Stimulated activated CD8-positive, alpha-beta memory T cell treated with anti-CD3 and anti-CD28 coated beads, Interleukin-4, amount 100 ng/mL, for 48 hours (primary cell): ENCODE results near the gene KRT33B.

ENCODE experiments used
- DNase-seq: peaks from one replicate; pipeline ENCODE4 v3.0.0-alpha.2; 2020

The KRT33B gene

DNA sequence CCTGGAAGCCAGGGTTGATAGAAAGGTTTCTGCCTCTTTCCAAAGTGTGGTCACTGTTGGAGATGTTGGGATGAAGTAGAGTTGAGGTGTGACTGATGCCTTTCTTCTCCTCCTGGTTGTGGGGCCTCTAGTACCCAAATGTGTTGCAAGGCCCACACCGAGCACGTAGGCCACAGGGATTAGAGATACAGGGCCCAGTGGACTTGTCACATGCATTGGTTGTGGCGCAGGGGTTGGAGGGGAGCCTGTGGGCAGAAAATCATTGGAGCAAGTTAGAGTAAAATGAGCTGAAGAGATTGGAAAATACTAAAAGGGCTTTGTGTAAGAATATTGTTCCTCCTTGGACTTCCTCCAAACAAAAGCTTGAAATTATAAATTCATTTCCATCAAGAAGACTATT, 23.6 kb downstream of the KRT33B start:
- no peak for DNase-seq

DNA sequence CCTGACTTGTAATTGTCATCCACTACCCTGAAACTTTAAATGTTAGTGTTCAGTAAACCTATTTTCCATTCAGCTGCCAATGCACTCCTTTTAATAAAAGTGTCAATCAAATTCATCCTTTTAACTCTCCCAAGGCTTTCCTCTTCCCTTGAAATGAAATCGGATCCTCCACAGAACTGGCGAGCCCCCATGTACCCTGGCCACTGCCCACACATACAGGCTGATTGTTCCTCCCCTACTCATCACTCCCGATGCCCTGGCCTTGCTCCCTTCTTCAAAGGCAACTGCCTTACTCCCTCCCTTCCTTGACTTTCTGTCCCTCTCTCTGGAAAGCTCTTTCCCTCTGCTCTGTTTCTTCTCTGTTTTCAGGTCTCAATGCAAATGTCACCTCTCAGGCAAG, 26.6 kb downstream of the KRT33B start:
- no peak for DNase-seq

DNA sequence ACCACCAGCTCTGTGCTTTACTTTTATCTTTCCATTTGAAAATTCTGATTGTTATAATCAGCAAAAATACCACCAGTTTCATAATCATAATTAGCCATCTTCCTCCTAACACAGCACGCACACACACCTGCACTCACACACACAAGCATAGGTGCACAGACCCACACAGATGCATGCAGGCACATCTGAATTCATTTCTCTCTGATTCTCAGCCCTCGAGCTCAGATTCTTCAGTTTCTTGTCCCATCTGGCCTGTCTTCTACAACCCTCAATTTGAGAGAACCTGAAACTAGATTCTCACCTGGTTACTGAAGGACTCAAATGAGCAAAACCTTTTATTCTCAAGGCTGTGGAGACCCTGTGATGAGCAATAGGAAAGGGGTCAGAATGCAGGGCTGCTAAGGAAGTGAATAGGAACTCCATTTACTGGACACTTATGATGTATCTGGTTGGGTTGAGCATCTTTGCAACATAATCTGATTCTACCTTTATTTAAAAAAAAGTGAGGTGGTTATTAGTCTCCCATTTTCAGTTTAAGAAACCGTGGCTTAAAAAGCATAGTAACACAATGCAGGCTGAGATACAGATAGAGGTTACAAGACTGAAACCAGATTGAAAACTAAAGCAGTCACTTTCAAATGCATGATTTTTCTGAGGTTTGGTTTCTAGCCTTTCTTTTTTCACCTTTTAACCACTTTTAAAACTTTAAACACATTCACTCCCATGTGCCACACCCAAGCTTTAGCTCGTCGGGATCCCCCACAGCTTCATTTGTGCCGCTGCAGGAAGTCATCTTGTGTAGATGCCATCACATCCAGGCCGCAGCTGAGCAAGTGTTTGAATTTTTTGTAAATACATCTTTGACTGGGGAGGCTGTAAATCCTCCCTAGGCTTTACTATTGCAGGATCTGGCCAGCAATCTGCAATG, 28.4 kb downstream of the KRT33B start:
- DNase-seq = peak; percentile 56

- DNase-seq = no peak
Observed at GRCh38 chr17:41340494-41340893, 29.1 kb downstream of the KRT33B start.

DNA sequence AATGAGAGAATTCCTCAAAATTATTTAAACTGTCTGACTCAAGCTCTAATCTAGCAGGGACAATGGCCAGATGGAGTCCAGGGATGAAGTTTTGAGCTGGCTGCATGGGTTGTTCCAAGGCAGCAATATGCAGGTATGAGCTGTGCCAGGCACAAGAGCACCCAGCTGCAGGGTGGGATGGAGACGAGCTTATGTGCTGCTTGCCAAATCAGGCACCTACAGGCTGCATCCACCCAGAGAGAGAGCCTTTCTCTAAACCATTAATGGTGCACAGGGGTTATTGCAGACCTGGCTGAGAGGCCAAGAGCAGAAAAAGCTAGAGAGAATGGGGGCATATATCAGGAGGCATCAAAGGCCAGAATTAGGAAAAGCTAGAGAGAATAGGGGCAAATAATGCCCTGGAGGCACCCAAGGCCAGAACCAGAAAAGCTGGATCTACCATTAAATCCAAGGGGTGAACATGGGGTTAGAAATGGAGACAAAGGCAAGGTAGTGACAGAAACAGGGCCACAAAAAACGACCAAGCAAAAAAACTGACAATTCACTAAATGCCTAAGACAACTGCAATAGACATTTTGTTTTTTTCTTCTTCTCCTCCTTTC, 29.9 kb downstream of the KRT33B start:
- DNase-seq = no peak

- DNase-seq = no peak
Observed at GRCh38 chr17:41338961-41339485, 30.6 kb downstream of the KRT33B start.

- DNase-seq = no peak
Observed at GRCh38 chr17:41335747-41336146, 33.9 kb downstream of the KRT33B start.

GRCh38 chr17:41334385-41335305, 35.0 kb downstream of the KRT33B start:
- no peak for DNase-seq

DNA sequence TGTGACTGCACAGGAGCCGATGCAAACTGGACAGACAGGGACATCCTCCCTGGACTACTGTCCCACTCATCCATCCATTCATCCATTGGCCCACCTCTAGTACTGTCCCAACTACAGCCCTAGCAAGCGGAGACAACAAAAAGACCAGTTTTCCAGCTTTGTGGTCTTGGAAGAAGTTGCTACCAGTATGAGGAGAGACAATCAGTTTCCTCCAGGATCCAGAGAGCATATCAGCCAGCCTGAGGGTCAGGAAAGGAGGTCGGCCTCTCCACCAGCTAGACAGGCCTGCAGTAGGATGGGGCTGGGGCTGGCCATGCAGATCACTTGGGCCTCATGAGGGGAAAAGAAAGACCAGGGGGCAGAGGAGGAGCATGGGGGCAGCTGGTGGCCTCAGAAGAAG, 35.8 kb downstream of the KRT33B start:
- no peak for DNase-seq

DNA sequence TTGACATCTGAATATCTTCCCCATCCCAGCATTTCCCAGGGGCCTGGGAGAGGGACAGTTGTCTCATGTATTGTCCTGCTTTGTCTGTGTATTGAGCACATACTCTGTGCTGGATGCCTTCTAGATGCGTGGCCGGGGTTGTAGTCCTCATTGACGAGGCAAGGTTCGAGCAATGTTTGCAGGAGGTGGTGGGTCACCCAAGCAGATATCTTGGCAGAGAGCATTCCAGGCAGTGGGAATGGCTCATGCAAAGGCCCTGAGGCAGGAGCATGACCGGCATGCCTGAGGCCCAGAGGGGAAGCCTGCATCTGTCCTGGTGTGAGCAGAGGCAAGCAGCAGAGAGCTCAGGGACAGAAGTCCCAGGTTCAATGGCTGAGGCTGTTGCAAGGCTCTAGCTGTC, 36.5 kb downstream of the KRT33B start:
- DNase-seq = no peak

- DNase-seq = no peak
Observed at GRCh38 chr17:41332239-41332638, 37.4 kb downstream of the KRT33B start.

DNA sequence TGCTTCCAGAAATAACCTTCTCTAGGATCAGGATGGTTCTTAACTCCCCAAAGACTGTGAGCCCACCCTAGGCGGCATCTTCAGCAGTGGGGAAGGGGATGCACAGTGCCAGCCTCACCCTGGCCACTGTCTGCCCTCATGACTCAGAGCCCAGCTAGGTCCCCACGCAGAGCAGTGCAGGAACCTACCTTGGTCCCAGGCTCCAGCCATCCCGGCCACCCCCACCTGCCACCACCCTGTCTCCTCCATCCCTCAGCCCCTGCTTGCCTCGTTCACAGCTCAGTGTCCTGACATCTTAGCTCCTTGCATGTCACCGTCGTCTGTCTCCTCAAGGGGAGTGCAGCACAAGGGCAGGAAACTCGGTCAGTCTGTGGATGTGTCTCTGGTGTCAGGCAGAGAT, 38.0 kb downstream of the KRT33B start:
- no peak for DNase-seq

DNA sequence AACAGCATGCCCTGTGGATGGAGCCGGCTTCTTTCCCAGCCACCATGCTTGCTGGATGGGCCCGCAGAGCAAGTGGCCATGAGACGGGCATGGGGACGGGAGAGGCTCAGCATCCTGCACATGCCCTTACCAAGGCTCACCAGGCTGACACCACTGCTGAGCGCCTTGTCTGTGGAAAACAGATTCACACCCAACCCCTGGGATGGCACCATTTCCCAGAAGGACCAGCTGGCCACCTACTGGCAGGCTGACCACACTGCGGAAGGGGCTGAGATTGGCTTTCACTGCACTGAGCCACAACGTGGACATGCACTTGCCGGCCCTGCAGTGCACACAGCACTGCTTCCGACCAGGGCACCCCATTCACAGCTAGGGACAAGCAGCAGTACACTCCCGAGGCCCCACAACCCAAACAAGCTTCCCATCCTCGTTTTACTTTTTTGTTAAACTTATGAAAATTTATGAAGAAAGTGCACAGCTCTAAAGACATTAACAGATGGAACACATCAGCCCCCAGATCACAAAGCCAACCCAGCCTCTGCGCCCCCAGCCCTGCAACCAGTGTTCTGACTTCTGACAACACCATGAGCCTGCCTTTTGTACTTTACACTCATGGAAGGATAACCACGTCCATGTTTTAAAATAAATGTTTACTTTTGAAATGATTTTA, 40.2 kb downstream of the KRT33B start:
- peak; percentile 54 for DNase-seq

- DNase-seq = no peak
Observed at GRCh38 chr17:41328207-41328606, 41.4 kb downstream of the KRT33B start.

- no peak for DNase-seq
Observed at GRCh38 chr17:41327411-41328120, 42.0 kb downstream of the KRT33B start.

GRCh38 chr17:41326173-41327145, 43.2 kb downstream of the KRT33B start:
- no peak for DNase-seq

GRCh38 chr17:41325611-41326010, 44.0 kb downstream of the KRT33B start:
- no peak for DNase-seq

GRCh38 chr17:41325126-41325525, 44.5 kb downstream of the KRT33B start:
- DNase-seq = no peak

- DNase-seq = no peak
Observed at GRCh38 chr17:41324180-41325075, 45.2 kb downstream of the KRT33B start.
